Measurements from ENCODE around the gene KCND3. TPM values are rescaled to one million over a fixed set of nuclear protein-coding genes. Genes with fewer than 3 reads are reported as not detected.

KCND3 gene
- total RNA-seq, 1 donor from 2014 or later = 8.7 TPM

GRCh38 chr1:111988743-111989453 is 570 bp downstream of the KCND3 start:
- DNase-seq (ENCODE audit: low spot score) = no peak

DNA sequence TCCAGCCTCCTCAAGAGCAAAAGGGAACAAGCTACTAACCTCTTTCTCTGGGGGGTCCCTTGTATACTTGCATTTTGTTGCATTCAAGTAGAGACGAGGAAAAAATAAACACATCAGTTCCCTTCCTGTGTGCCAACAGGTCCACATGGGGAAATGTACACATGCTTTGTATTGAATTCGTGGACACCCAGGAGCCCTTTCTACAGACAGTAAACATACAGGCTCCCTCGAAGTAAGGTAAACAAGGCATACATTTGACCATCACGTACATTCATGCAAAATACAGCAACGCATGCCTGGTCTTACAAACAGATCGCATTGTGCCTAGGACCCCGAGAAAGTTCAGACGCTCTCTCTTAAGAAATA is 1.1 kb downstream of the KCND3 start:
- no peak for DNase-seq (ENCODE audit: low spot score)

DNA sequence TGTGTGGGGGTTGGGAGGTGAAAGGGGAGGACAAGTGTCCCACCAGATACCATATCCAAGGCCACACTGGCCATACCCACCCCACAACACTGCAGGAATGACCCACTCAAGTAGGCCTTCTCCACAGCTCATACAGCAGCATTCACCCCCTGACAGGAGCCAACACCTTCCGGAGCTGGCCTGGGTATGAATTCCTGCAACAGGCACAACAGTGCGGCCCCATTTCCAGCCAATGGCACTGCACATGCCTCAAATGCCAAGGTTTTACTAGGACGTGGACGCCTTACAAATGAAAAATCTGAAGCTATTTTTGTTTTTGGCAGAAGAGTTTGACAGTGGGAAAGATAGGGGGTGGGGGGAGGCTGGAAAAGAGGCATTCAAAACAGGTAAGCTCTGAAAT is 2.0 kb downstream of the KCND3 start:
- DNase-seq (ENCODE audit: low spot score) = no peak

DNA sequence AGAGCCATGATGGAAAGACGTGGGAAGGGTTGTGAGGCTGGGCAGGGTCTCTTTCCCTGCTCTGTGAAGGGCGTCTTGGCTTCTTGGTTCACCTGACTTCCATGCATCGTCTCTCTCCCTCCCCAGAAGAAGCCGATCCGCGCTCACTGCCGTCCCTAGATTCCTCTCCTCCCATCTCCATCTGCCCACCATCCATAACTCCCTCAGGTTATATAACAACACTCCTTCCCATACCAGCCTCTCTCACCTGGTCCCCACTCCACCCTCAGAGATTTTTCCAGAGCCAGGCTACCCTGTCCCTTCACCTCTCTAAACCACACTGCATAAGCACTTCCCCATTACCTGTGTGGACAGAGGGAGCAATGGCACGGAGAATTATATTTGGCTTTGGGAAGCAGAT is 6.0 kb downstream of the KCND3 start:
- DNase-seq (ENCODE audit: low spot score) = no peak

DNA sequence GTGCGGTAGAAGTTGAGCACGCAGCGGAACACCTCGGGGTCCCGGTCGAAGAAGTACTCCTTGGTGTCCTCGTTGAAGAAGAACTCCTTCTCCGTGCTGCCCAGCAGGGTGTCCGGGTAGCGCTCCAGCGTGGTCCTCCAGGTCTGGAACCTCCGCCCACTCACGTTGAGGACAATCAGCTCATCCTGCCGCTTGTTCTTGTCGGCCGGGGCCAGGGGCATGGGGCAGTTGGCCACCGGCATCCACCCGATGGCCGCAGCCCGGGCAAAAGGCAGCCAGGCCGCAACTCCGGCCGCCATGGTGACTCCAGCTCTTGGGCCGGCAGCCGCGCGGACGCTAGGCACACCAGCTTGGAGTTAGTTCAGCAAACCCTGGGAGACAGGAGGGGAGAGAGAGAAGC is 7.0 kb downstream of the KCND3 start:
- no peak for DNase-seq (ENCODE audit: low spot score)

DNA sequence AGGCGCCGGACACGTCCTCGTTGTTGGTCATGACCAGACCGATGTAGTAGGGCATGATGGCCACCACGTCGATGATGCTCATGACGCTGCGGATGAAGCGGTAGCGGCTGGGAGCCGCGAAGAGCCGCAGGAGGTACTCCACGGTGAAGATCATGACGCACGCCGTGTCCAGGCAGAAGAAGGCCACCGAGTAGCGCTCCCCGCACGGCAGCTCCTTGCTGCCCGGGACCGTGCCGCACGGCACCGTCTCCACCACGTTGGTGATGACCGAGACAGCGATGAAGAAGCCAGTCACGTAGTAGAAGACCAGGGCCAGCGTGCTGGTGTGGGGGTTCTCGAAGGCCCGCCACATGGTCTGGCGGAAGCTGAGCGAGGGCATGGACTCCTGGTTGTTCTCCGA is 7.6 kb downstream of the KCND3 start:
- DNase-seq (ENCODE audit: low spot score) = no peak

GRCh38 chr1:111981090-111981489 is 8.4 kb downstream of the KCND3 start:
- no peak for DNase-seq (ENCODE audit: low spot score)

DNA sequence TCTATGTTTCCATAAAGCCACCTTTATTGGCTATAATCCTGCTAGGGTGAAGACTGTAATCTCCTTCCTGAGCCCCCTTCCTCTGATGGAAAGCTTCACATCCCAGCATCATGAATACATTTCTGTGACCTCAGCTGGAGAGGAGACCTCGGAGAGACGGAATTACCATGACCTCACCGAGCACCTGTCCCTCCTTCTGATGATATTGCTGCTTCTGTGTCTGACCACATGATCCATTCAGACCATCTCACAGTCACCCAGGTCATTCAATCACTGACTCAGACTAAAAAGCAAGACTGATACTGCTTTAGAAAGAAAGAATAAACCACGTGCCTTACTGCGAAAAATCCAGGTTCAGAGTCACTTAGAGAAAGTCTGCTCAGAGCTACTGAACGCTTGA is 8.8 kb downstream of the KCND3 start:
- no peak for DNase-seq (ENCODE audit: low spot score)

- no peak for DNase-seq (ENCODE audit: low spot score)
These were observed 10.8 kb downstream of the KCND3 start for GRCh38 chr1:111978695-111979094.

GRCh38 chr1:111977378-111977777 is 12.1 kb downstream of the KCND3 start:
- DNase-seq (ENCODE audit: low spot score) = no peak

GRCh38 chr1:111976842-111977241 is 12.6 kb downstream of the KCND3 start:
- no peak for DNase-seq (ENCODE audit: low spot score)

DNA sequence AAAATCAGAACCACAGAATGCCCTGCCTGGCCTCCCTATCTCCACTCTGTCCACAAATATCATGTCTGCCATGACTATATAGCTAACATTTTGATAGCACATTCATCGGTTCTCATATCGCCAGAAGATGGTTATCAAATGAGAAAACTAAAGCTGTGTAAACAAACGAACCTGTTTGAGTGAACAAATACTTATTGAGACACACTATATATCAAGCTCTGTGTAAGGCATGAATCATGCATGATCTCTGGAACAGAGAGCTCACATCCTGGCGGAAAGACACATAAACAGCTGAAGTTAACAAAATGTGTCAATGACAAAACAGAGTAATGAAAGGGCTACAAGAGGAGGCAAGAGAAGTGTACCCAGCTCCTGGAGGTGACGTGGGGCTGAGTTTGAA is 13.1 kb downstream of the KCND3 start:
- no peak for DNase-seq (ENCODE audit: low spot score)

GRCh38 chr1:111973150-111973790 is 16.2 kb downstream of the KCND3 start:
- no peak for DNase-seq (ENCODE audit: low spot score)

DNA sequence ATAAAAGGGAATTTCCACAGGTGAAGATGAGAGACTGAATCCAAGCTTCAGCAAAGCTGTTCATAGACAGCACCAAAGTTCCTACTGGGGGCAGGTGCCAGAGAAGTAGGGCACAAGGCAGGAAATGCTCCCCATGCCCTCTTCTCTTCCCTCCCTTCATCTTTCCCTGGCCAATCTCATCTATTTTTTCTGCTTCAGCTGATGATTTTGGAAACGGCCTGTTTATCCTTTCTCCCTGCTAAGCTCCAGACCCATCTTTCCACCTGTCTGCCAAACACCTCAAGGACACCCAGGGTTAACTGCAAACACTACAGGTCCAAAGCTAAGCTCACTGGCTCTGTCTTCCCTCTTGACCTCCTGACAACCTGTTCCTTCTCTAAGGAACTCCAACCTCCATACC is 18.1 kb downstream of the KCND3 start:
- no peak for DNase-seq (ENCODE audit: low spot score)

DNA sequence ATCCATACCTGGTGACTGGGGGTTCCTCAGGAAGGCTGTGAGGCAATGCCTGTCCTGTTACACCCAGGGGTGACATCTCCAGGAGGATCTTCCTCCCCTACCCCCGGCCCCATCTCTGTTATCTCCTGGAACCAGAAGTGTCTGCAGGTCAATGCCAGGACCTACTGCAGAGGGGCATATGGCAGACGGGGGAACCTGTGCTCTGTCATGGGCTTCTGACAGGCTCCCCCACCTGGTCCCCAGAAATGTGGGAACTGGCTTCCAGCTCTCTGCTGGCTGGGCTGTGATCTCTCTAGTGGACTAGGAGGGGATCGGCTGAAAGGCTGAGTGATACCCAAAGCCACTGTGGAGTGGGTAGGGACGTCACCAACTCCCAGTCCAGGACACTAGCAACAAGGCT is 21.0 kb downstream of the KCND3 start:
- no peak for DNase-seq (ENCODE audit: low spot score)

DNA sequence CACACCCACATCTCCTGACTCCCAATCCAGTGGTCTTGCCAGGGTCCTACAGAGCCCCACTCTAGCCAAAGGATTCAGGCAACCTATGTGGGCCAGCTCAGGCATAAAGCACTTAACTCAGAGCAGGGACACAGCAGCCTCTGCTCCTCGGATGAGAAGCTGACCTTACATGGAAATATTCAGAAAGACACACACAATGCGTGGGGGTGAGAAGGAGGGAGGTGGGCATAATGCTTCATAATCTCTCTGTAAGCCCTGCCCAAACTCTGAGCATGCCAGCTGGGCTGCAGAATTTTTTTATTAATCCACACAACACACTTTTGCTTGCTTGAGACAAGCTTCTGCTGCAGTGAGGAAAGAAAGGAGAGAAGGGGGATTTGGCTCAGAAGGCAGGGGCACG is 21.6 kb downstream of the KCND3 start:
- DNase-seq (ENCODE audit: low spot score) = no peak

GRCh38 chr1:111967067-111967690 is 22.3 kb downstream of the KCND3 start:
- no peak for DNase-seq (ENCODE audit: low spot score)

DNA sequence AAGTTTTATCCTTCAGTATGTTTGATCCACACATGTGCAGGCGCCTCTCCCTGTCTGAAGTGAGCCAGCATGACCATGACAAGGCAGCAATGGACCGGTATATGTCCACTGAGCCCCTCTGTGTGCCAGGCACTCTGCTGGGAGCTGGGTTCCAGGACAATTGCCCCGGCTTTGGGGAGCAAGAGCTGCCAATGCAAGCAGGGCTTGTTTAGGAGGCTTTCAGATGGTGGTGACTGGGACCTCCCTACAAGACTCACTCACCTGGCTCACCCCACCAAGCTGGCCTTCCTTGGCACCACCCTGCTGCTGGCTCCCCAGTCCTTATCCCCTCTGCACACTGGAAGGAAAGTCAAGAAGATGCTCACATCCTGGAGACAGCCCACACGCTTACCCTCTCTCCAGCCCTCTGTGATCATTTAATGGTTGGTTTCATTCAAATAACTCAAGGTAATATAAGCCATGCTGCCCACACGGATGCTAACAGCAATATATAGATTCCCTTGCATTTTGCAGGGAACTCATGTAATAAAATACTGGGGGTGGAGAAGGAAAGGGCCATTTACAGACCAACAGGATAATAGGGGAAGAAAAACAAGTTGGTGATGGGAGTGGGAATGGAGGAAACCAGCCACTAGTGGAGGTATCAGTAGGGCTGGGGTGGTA is 23.6 kb downstream of the KCND3 start:
- DNase-seq (ENCODE audit: low spot score) = no peak

- no peak for DNase-seq (ENCODE audit: low spot score)
These were observed 25.3 kb downstream of the KCND3 start for GRCh38 chr1:111963985-111964738.

DNA sequence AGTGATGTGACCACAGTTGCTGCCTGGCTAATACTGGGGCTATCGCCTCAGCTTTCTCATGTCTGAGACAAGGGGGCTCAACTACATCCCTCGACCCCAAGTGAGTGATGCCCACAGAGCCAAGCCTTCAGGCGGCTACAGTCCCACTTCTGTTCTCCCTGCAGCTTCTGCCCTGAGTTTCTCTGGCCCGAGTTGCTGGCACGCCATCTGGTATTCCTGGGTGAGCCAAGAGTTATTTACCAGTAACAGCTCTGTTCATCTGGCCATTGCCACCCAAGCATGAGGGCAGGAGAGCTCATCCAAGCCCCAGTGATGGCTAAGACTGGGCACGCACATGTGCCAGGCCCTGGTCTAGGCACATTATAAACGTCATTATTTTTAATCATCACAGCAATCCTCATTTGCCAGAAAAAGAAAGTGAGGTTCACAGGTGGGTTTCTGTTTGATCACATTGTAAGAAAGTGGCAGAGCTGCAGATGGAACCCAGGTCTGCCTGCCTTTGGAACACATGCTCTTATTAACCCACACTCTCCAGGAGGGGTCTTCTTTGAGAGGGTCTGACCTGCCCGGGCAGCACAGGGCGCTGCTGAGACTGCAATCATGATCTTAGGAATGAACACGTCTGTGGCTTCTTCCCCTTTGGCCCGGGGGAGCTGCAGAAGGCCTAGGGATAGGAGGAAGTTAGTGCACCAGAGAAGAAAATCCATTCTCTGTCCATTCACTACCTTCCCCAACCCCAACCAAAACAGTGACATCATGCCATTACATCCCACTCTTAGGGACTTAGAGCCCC is 27.5 kb downstream of the KCND3 start:
- DNase-seq (ENCODE audit: low spot score) = no peak

DNA sequence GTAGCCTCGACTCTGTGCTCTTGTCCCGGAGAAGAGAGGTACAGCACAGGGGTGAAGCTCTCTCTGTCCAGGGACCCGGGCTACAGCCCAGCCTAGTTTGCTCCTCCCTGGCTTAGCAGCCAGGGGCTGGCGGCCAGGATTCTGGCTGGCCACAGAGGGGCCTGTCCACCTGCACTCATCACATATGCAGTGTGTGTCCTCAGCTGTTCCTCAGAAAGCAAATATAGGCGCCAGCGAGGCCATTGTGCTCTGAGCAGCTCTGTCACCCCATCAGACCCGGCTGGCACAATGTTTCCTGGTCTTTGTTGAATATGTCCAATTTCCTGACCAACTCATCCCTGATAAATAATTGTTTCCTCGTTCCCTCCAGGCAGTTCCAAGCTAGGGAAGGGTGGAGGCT is 28.5 kb downstream of the KCND3 start:
- DNase-seq (ENCODE audit: low spot score) = no peak
